ENCODE results near the gene ZMPSTE24. TPM values are rescaled to one million over a fixed set of nuclear protein-coding genes. Genes with fewer than 3 reads are reported as not detected.

ZMPSTE24 gene
- polyA plus RNA-seq, 1 donor from 2014 or later, result 32.9 TPM

DNA sequence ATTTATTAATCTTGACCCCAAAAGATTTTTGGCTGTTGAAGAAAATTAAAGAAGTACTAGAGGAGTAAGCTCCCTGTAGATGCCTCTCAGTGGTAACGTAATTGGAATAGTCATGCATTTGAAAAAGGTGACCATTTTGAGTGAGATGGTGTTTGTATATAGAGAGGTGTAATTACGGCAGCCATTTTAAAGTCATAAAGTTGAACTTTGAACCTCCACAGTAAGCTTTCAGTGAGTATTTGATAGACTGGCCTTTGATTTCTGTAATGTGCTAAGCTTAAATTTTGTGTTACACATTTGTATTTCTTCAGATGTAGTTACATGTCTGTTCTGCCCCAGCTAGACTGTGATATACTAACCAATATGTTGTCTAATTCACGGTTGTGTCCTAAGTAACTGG, 31.8 kb upstream of the ZMPSTE24 start:
- no peaks in the 10 kb centered on the region for H3K79me2 ChIP-seq (replicated peaks; ENCODE audit: insufficient read depth, low read length)
- no peak overlapping the region for H3K4me3 ChIP-seq (ENCODE audit: low read length)
- H3K9me3 ChIP-seq (ENCODE audit: low read length), result no peaks in the 10 kb centered on the region
- H2AFZ ChIP-seq (ENCODE audit: low read depth, low read length), result no peak overlapping the region
- no peaks in the 10 kb centered on the region for H3F3A ChIP-seq (ENCODE audit: insufficient read depth, low read length, poor library complexity, severe bottlenecking)
- no peaks in the 10 kb centered on the region for H4K20me1 ChIP-seq (ENCODE audit: insufficient read depth)
- TF ChIP-seq SMC3 (conservative IDR thresholded peaks at IDR 0.05; ENCODE audit: poor library complexity), result no peak
- TF ChIP-seq TAF1 (IDR thresholded peaks at IDR 0.05; ENCODE audit: low read depth), result no peak
- TF ChIP-seq RAD21 (conservative IDR thresholded peaks at IDR 0.05), result no peak
- no peak for TF ChIP-seq EZH2 (IDR thresholded peaks at IDR 0.05; ENCODE audit: borderline replicate concordance, insufficient read depth, low read length, poor library complexity, severe bottlenecking)
- no peak for TF ChIP-seq EP300 (conservative IDR thresholded peaks at IDR 0.05; ENCODE audit: poor library complexity, severe bottlenecking)
- no peak for TF ChIP-seq MXI1 (conservative IDR thresholded peaks at IDR 0.05; ENCODE audit: poor library complexity, severe bottlenecking)
- no peak for TF ChIP-seq REST (IDR thresholded peaks at IDR 0.05; ENCODE audit: borderline replicate concordance)
- TF ChIP-seq CTCF (IDR thresholded peaks at IDR 0.05; ENCODE audit: poor library complexity, severe bottlenecking), result no peak
- no peak for TF ChIP-seq POLR2AphosphoS5 (IDR thresholded peaks at IDR 0.05)
- H3K27me3 ChIP-seq (ENCODE audit: insufficient read depth, low read depth, low read length), result no peaks in the 10 kb centered on the region
- H3K27ac ChIP-seq (ENCODE audit: low read length), result no peak overlapping the region
- no peak overlapping the region for H3K4me2 ChIP-seq (ENCODE audit: low read length)
- H3K36me3 ChIP-seq (ENCODE audit: insufficient read depth, low read length), result no peaks in the 10 kb centered on the region
- no peaks in the 10 kb centered on the region for H3K9me2 ChIP-seq (ENCODE audit: insufficient read depth, low read length)
- H3K9ac ChIP-seq (ENCODE audit: low read length), result no peak overlapping the region

DNA sequence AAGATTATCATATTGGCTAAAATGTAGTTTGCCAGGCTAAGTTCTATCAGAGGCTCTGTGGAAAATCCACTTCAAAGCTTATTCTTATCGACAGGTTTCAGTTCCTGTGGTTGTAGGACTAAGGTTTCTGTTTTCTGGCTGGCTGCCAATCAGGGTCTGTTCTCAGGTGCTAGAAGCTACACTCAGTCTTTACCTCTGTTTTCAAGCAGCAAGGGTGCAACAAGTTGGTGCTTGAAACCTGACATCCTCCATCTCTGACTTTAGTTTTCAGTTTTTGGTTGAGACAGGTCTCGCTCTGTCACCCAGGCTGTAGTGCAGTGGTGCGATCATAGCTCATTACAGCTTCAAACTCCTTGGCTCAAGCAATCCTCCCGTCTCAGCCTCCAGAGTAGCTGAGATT, 25.6 kb upstream of the ZMPSTE24 start:
- Histone ChIP-seq H3K9me2 (ENCODE audit: insufficient read depth, low read length) (no peaks in the 10 kb centered on the region), H3K27ac (ENCODE audit: low read length) (no peak overlapping the region), H3K79me2 (replicated peaks; ENCODE audit: insufficient read depth, low read length) (no peaks in the 10 kb centered on the region), H3F3A (ENCODE audit: insufficient read depth, low read length, poor library complexity, severe bottlenecking) (no peaks in the 10 kb centered on the region), H4K20me1 (ENCODE audit: insufficient read depth) (no peaks in the 10 kb centered on the region), H3K9ac (ENCODE audit: low read length) (no peak overlapping the region), H3K4me2 (ENCODE audit: low read length) (no peak overlapping the region), H3K36me3 (ENCODE audit: insufficient read depth, low read length) (peaks cover 13% of the 10 kb centered on the region), H3K4me3 (ENCODE audit: low read length) (no peak overlapping the region), H3K27me3 (ENCODE audit: insufficient read depth, low read depth, low read length) (no peaks in the 10 kb centered on the region), H3K9me3 (ENCODE audit: low read length) (no peaks in the 10 kb centered on the region), H2AFZ (ENCODE audit: low read depth, low read length) (no peak overlapping the region)
- no peak for TF ChIP-seq MXI1 (conservative IDR thresholded peaks at IDR 0.05; ENCODE audit: poor library complexity, severe bottlenecking)

DNA sequence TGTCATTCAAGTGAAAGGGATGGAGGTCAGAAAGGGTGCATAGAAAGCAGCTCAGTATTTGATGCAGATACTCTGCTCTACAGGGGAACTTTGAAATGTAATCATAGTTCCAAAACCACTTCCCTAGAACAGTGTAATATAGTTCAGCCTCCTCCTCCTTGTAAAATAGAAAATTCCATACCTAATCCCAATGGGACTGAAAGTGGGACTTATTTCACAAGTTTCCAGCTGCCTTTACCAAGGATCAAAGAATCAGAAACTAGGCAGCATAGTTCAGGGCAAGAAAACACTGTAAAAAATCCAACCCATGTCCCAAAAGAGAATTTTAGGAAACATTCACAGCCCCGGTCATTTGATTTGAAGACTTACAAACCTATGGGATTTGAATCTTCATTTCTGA, 18.4 kb upstream of the ZMPSTE24 start:
- Histone ChIP-seq H3K79me2 (replicated peaks; ENCODE audit: insufficient read depth, low read length) (no peaks in the 10 kb centered on the region), H3K9ac (ENCODE audit: low read length) (no peak overlapping the region), H4K20me1 (ENCODE audit: insufficient read depth) (no peaks in the 10 kb centered on the region), H3K4me2 (ENCODE audit: low read length) (no peak overlapping the region), H3K9me3 (ENCODE audit: low read length) (no peaks in the 10 kb centered on the region), H3K36me3 (ENCODE audit: insufficient read depth, low read length) (peaks cover 21% of the 10 kb centered on the region), H3F3A (ENCODE audit: insufficient read depth, low read length, poor library complexity, severe bottlenecking) (no peaks in the 10 kb centered on the region), H3K9me2 (ENCODE audit: insufficient read depth, low read length) (no peaks in the 10 kb centered on the region), H2AFZ (ENCODE audit: low read depth, low read length) (no peak overlapping the region), H3K27ac (ENCODE audit: low read length) (no peak overlapping the region), H3K27me3 (ENCODE audit: insufficient read depth, low read depth, low read length) (no peaks in the 10 kb centered on the region), H3K4me3 (ENCODE audit: low read length) (no peak overlapping the region)
- no peak for TF ChIP-seq RAD21 (conservative IDR thresholded peaks at IDR 0.05)

Data from neural cell (in vitro differentiated cells).